Loucy (cell line): ENCODE measurements around the gene NOXA1.

Source experiments
- H2AFZ ChIP-seq: fragments of 200-600 bp; sonication (generic); 2 replicates; pipeline ENCODE4 v1.6.0; 2016; ENCODE audit warnings: antibody characterized with exemption, mild to moderate bottlenecking, low read length, moderate library complexity
- H3F3A ChIP-seq: fragments of 200-600 bp; 2 replicates; pipeline ENCODE4 v1.6.0; 2016; ENCODE audit warnings: antibody characterized with exemption, low read depth, mild to moderate bottlenecking
- H3K27me3 ChIP-seq: fragments of 200-600 bp; sonication (generic); 2 replicates; pipeline ENCODE4 v1.6.1; 2014; ENCODE audit warnings: low read length, mild to moderate bottlenecking; ENCODE audit not compliant: insufficient read depth, poor library complexity, severe bottlenecking
- H3K36me3 ChIP-seq: fragments of 200-600 bp; sonication (generic); 2 replicates; pipeline ENCODE4 v1.6.1; 2016; ENCODE audit warnings: low read length; ENCODE audit not compliant: insufficient read depth
- H3K4me1 ChIP-seq: fragments of 200-600 bp; sonication (generic); 2 replicates; pipeline ENCODE4 v1.5.1; 2014; ENCODE audit warnings: low read length, mild to moderate bottlenecking; ENCODE audit not compliant: insufficient read depth, poor library complexity, severe bottlenecking
- H3K4me2 ChIP-seq: fragments of 200-600 bp; sonication (generic); 2 replicates; pipeline ENCODE4 v1.6.0; 2014; ENCODE audit warnings: antibody characterized with exemption, low read length, low read depth, mild to moderate bottlenecking; ENCODE audit not compliant: poor library complexity, severe bottlenecking
- H3K4me3 ChIP-seq: fragments of 200-600 bp; sonication (generic); 2 replicates; pipeline ENCODE4 v1.5.1; 2014; ENCODE audit warnings: low read length, mild to moderate bottlenecking, mixed read lengths; ENCODE audit not compliant: poor library complexity, severe bottlenecking
- H3K79me2 ChIP-seq: fragments of 200-600 bp; sonication (generic); 2 replicates; pipeline ENCODE4 v1.6.1; 2014; ENCODE audit warnings: low read length; ENCODE audit not compliant: insufficient read depth
- H3K9ac ChIP-seq: fragments of 200-600 bp; sonication (generic); 2 replicates; pipeline ENCODE4 v1.6.0; 2014; ENCODE audit warnings: mild to moderate bottlenecking, low read depth, low read length, moderate library complexity; ENCODE audit not compliant: poor library complexity, severe bottlenecking
- H3K9me2 ChIP-seq: fragments of 200-600 bp; sonication (generic); replicated peaks from 2 replicates; pipeline ENCODE4 v1.6.1; 2016; ENCODE audit warnings: low read depth, low read length, mixed read lengths
- H3K9me3 ChIP-seq: fragments of 200-600 bp; sonication (generic); 2 replicates; pipeline ENCODE4 v1.6.1; 2014; ENCODE audit warnings: mild to moderate bottlenecking, antibody characterized with exemption, low read length, low read depth; ENCODE audit not compliant: insufficient read depth
- H4K20me1 ChIP-seq: fragments of 200-600 bp; sonication (generic); 2 replicates; pipeline ENCODE4 v1.6.0; 2014; ENCODE audit warnings: antibody characterized with exemption, low read length, mild to moderate bottlenecking; ENCODE audit not compliant: insufficient read depth, poor library complexity, severe bottlenecking
- EZH2phosphoT487 ChIP-seq: fragments of 200-600 bp; IDR thresholded peaks from 2 replicates; pipeline ENCODE4 v1.6.1; 2018; ENCODE audit warnings: antibody characterized with exemption, mild to moderate bottlenecking, moderate library complexity, borderline replicate concordance
- TF ChIP-seq, protein P1 (sequence below): fragments of 200-600 bp; sonication (generic); conservative IDR thresholded peaks from 2 replicates; pipeline ENCODE4 v1.5.1; 2014; ENCODE audit warnings: mild to moderate bottlenecking, antibody characterized with exemption, low read length

NOXA1 gene

GRCh38 chr9:137415451-137415850 lies 7.7 kb upstream of the NOXA1 start:
- no peak overlapping the region for H3K4me3 ChIP-seq
- H3K79me2 ChIP-seq = no peaks in the 10 kb centered on the region
- no peaks in the 10 kb centered on the region for H3K9me3 ChIP-seq
- H3K4me1 ChIP-seq = no peaks in the 10 kb centered on the region
- H3K9ac ChIP-seq = no peak overlapping the region
- H3K4me2 ChIP-seq = no peak overlapping the region
- no peaks in the 10 kb centered on the region for H4K20me1 ChIP-seq
- no peak for TF ChIP-seq EZH2phosphoT487
- TF ChIP-seq, protein P1, sequence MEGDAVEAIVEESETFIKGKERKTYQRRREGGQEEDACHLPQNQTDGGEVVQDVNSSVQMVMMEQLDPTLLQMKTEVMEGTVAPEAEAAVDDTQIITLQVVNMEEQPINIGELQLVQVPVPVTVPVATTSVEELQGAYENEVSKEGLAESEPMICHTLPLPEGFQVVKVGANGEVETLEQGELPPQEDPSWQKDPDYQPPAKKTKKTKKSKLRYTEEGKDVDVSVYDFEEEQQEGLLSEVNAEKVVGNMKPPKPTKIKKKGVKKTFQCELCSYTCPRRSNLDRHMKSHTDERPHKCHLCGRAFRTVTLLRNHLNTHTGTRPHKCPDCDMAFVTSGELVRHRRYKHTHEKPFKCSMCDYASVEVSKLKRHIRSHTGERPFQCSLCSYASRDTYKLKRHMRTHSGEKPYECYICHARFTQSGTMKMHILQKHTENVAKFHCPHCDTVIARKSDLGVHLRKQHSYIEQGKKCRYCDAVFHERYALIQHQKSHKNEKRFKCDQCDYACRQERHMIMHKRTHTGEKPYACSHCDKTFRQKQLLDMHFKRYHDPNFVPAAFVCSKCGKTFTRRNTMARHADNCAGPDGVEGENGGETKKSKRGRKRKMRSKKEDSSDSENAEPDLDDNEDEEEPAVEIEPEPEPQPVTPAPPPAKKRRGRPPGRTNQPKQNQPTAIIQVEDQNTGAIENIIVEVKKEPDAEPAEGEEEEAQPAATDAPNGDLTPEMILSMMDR = no peak
- H3F3A ChIP-seq = no peaks in the 10 kb centered on the region
- no peaks in the 10 kb centered on the region for H3K9me2 ChIP-seq
- H2AFZ ChIP-seq = no peak overlapping the region
- H3K36me3 ChIP-seq = no peaks in the 10 kb centered on the region
- H3K27me3 ChIP-seq = no peaks in the 10 kb centered on the region

- Histone ChIP-seq H3K36me3 (no peaks in the 10 kb centered on the region), H3K4me1 (no peaks in the 10 kb centered on the region), H4K20me1 (no peaks in the 10 kb centered on the region), H3K4me2 (no peak overlapping the region), H3K9me2 (no peaks in the 10 kb centered on the region), H3K27me3 (no peaks in the 10 kb centered on the region), H2AFZ (no peak overlapping the region), H3K79me2 (no peaks in the 10 kb centered on the region), H3K9me3 (no peaks in the 10 kb centered on the region), H3K4me3 (no peak overlapping the region), H3K9ac (no peak overlapping the region), H3F3A (no peaks in the 10 kb centered on the region)
- TF ChIP-seq, protein P1 = no peak
- TF ChIP-seq EZH2phosphoT487 = no peak
Observed at GRCh38 chr9:137416006-137416562, 7.1 kb upstream of the NOXA1 start.

- no peaks in the 10 kb centered on the region for H3K27me3 ChIP-seq
- H2AFZ ChIP-seq = no peak overlapping the region
- no peaks in the 10 kb centered on the region for H3K79me2 ChIP-seq
- H3K4me3 ChIP-seq = no peak overlapping the region
- H4K20me1 ChIP-seq = no peaks in the 10 kb centered on the region
- no peaks in the 10 kb centered on the region for H3F3A ChIP-seq
- H3K4me1 ChIP-seq = no peaks in the 10 kb centered on the region
- no peaks in the 10 kb centered on the region for H3K9me3 ChIP-seq
- H3K4me2 ChIP-seq = no peak overlapping the region
- H3K9ac ChIP-seq = no peak overlapping the region
- no peaks in the 10 kb centered on the region for H3K9me2 ChIP-seq
- no peak for TF ChIP-seq EZH2phosphoT487
- TF ChIP-seq, protein P1 = no peak
- H3K36me3 ChIP-seq = no peaks in the 10 kb centered on the region
Observed at GRCh38 chr9:137416563-137417151, 6.5 kb upstream of the NOXA1 start.
